HUDEP-2 (cell line): ENCODE data around the gene CASR.

Experiments
- DNase-seq, 76 experiments: peaks; one replicate each; lab custom pipeline; 2025; ENCODE audit not compliant: unreplicated experiment in 76 of 76; lab: John Stamatoyannopoulos, UW

The CASR gene

GRCh38 chr3:122299872-122300460 is 116.5 kb downstream of the CASR start:
- peak in 21 of 76 experiments; percentile 4 to 50 (median 13) for DNase-seq

- no peak for DNase-seq
These were observed 117.6 kb downstream of the CASR start for GRCh38 chr3:122301063-122301462.

- peak in 19 of 76 experiments; percentile 1 to 22 (median 4) for DNase-seq
These were observed 122.6 kb downstream of the CASR start for GRCh38 chr3:122305818-122306621.

GRCh38 chr3:122306622-122306953 is 123.1 kb downstream of the CASR start:
- DNase-seq: no peak

- no peak for DNase-seq
These were observed 123.7 kb downstream of the CASR start for GRCh38 chr3:122307094-122307687.

GRCh38 chr3:122307976-122308375 is 124.5 kb downstream of the CASR start:
- DNase-seq: no peak

GRCh38 chr3:122310361-122310760 is 126.9 kb downstream of the CASR start:
- no peak for DNase-seq

- DNase-seq: no peak
These were observed 129.4 kb downstream of the CASR start for GRCh38 chr3:122312826-122313225.

GRCh38 chr3:122313281-122313680 is 129.8 kb downstream of the CASR start:
- DNase-seq: no peak

- no peak for DNase-seq
These were observed 130.9 kb downstream of the CASR start for GRCh38 chr3:122314228-122314876.

GRCh38 chr3:122315619-122316018 is 132.2 kb downstream of the CASR start:
- DNase-seq: no peak

- DNase-seq: no peak
These were observed 132.9 kb downstream of the CASR start for GRCh38 chr3:122316368-122316767.

- DNase-seq: no peak
These were observed 135.2 kb downstream of the CASR start for GRCh38 chr3:122318620-122319019.

- no peak for DNase-seq
These were observed 138.9 kb downstream of the CASR start for GRCh38 chr3:122322095-122323075.

- no peak for DNase-seq
These were observed 141.4 kb downstream of the CASR start, which contains the start of gene CSTA for GRCh38 chr3:122324871-122325323. Gene CSTA (plus strand): TSS chr3:122325248. CDS start chr3:122325293, 45 bp downstream.

GRCh38 chr3:122325769-122326168 is 142.3 kb downstream of the CASR start:
- no peak for DNase-seq

GRCh38 chr3:122331886-122332285 is 148.4 kb downstream of the CASR start:
- no peak for DNase-seq

- DNase-seq: no peak
These were observed 149.1 kb downstream of the CASR start for GRCh38 chr3:122332551-122332950.
